GM23338 (cell line): ENCODE measurements around the gene AFF3.
"Not testable (repeated sequence)": the region's sequence is repeated elsewhere in the genome, so short reads cannot be mapped to it uniquely, and the experiment has no call there.

Experiments
- EZH2 ChIP-seq: fragments of 200-600 bp; sonication (generic); IDR thresholded peaks from one replicate; pipeline ENCODE4 v1.8.0; 2017; ENCODE audit warnings: antibody characterized with exemption, mild to moderate bottlenecking, low read depth; ENCODE audit not compliant: unreplicated experiment
- JUNB ChIP-seq: IDR thresholded peaks from one replicate; pipeline ENCODE4 v1.6.1; 2016; ENCODE audit warnings: antibody characterized with exemption; ENCODE audit not compliant: unreplicated experiment
- POLR2AphosphoS5 ChIP-seq: IDR thresholded peaks from 2 replicates; pipeline ENCODE4 v1.6.1; 2016; ENCODE audit warnings: antibody characterized with exemption, low read depth
- TF ChIP-seq, protein P1 (sequence below), 2 experiments: fragments of 200-600 bp in 1 of 2; sonication (generic) in 1 of 2; conservative IDR thresholded peaks; 2 replicates each; pipeline versions ENCODE4 v1.5.1 to v1.6.1; 2016 to 2017; ENCODE audit warnings: antibody characterized with exemption in 2 of 2, low read depth in 2 of 2, mild to moderate bottlenecking in 2 of 2, moderate library complexity in 1 of 2

DNA sequence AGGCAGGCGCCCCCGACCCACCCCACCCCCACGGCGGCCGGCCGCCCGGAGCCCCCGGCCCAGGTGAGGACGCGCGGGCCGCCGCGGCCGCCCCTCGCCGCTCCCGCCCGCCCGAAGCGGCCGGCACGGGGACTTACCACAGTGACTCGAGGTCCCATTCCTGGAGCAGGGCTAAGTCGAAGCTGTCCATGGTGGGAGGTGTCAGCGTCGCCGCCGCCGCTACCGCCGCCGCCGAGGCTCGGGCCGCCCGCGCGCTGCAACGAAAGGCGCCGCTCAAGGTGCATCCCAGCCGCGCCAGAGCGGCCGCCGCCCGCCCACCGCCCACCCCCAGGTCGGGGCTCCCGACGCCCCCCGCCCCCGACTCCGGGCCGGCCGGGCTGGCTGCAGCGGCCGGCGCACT, 38.1 kb downstream of the AFF3 start:
- TF ChIP-seq, protein P1, sequence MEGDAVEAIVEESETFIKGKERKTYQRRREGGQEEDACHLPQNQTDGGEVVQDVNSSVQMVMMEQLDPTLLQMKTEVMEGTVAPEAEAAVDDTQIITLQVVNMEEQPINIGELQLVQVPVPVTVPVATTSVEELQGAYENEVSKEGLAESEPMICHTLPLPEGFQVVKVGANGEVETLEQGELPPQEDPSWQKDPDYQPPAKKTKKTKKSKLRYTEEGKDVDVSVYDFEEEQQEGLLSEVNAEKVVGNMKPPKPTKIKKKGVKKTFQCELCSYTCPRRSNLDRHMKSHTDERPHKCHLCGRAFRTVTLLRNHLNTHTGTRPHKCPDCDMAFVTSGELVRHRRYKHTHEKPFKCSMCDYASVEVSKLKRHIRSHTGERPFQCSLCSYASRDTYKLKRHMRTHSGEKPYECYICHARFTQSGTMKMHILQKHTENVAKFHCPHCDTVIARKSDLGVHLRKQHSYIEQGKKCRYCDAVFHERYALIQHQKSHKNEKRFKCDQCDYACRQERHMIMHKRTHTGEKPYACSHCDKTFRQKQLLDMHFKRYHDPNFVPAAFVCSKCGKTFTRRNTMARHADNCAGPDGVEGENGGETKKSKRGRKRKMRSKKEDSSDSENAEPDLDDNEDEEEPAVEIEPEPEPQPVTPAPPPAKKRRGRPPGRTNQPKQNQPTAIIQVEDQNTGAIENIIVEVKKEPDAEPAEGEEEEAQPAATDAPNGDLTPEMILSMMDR (conservative IDR thresholded peaks at IDR 0.05; ENCODE audit: low read depth in 2 of 2) = not testable (repeated sequence)
- TF ChIP-seq JUNB, POLR2AphosphoS5, EZH2: not testable (repeated sequence)
